Lower lobe of right lung (tissue), 2 donors: ENCODE measurements around the gene CBX3. TPM values are rescaled to one million over a fixed set of nuclear protein-coding genes. Genes with fewer than 3 reads are reported as not detected.
A peak's percentile ranks its signal among the peaks of the same experiment; 100 is the strongest.
"Not testable (repeated sequence)": the region's sequence is repeated elsewhere in the genome, so short reads cannot be mapped to it uniquely, and the experiment has no call there.

Source experiments
- ATAC-seq, 2 donors: fragments of 200-7000 bp; cut with Tn5 transposase; one replicate each; pipeline ENCODE4 v1.9.1; 2020 to 2022; ENCODE audit warnings: mild to moderate bottlenecking in 2 of 2, moderate library complexity in 2 of 2
- DNase-seq: peaks from one replicate; pipeline ENCODE4 v3.0.0-alpha.2; 2020
- H3K27ac ChIP-seq: fragments of 200-600 bp; one replicate; pipeline ENCODE4 v1.8.0; 2022
- H3K27me3 ChIP-seq: fragments of 200-600 bp; one replicate; pipeline ENCODE4 v1.8.0; 2022; ENCODE audit warnings: low read depth
- H3K36me3 ChIP-seq: fragments of 200-600 bp; one replicate; pipeline ENCODE4 v1.8.0; 2022; ENCODE audit warnings: mild to moderate bottlenecking
- H3K4me1 ChIP-seq: fragments of 200-600 bp; one replicate; pipeline ENCODE4 v1.8.0; 2022
- H3K4me3 ChIP-seq: fragments of 200-600 bp; one replicate; pipeline ENCODE4 v1.8.0; 2022; ENCODE audit warnings: mild to moderate bottlenecking
- H3K9me3 ChIP-seq: fragments of 200-600 bp; one replicate; pipeline ENCODE4 v1.8.0; 2022
- intact Hi-C: fragments of 100-400 bp; cut with DNase I; formaldehyde crosslinking; loops from one replicate; pipeline ENCODE4 v1.11.0; 2022
- long read RNA-seq: library from polyadenylated mRNA; unstranded; transcript quantifications from one replicate; pipeline ENCODE4 v2.0.0, GENCODE V29; 2021
- total RNA-seq: library from RNA; stranded (reverse); fragmentation: NEBNext Ultra II Directional; extraction: Animal tissue kit (Norgen Biotek cat#: 25700); gene quantifications from one replicate; pipeline ENCODE4 v1.2.1, GENCODE V29; 2021
- TF ChIP-seq, protein P1 (sequence below): fragments of 200-600 bp; IDR thresholded peaks from one replicate; pipeline ENCODE4 v1.8.0; 2022; ENCODE audit warnings: antibody characterized with exemption, mild to moderate bottlenecking
- donor health status: DM: no; HTN: yes; CAD: no; lungs with severe emphysema.

CBX3 gene
- 94.3 TPM for total RNA-seq
- long read RNA-seq, transcript CBX3-202 (6 exons, 1,857 nt), result major isoform, 159 of 207 reads
- long read RNA-seq, transcript CBX3-201 (6 exons, 2,128 nt), result minor isoform, 14 of 207 reads
- long read RNA-seq, partial matches to known transcripts, result 23 of 207 reads
- long read RNA-seq, other reads (novel, unspliced or antisense), result 10 of 207 reads

GRCh38 chr7:26201247-26202018, at the start of gene CBX3:
Gene CBX3, plus strand, starts transcription at chr7:26201745. Its CDS starts 1,254 bp downstream, at chr7:26202999.
- intact Hi-C loops, result no loop called here
- Histone ChIP-seq H3K36me3 (peaks cover 27% of the 10 kb centered on the region), H3K4me1 (peaks cover 47% of the 10 kb centered on the region), H3K27me3 (no peaks in the 10 kb centered on the region), H3K27ac (peak within 1 kb of the TSS; percentile 99), H3K4me3 (peak within 1 kb of the TSS; percentile 83), H3K9me3 (no peaks in the 10 kb centered on the region)
- TF ChIP-seq, protein P1, sequence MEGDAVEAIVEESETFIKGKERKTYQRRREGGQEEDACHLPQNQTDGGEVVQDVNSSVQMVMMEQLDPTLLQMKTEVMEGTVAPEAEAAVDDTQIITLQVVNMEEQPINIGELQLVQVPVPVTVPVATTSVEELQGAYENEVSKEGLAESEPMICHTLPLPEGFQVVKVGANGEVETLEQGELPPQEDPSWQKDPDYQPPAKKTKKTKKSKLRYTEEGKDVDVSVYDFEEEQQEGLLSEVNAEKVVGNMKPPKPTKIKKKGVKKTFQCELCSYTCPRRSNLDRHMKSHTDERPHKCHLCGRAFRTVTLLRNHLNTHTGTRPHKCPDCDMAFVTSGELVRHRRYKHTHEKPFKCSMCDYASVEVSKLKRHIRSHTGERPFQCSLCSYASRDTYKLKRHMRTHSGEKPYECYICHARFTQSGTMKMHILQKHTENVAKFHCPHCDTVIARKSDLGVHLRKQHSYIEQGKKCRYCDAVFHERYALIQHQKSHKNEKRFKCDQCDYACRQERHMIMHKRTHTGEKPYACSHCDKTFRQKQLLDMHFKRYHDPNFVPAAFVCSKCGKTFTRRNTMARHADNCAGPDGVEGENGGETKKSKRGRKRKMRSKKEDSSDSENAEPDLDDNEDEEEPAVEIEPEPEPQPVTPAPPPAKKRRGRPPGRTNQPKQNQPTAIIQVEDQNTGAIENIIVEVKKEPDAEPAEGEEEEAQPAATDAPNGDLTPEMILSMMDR, result no peak
- ATAC-seq (peak; percentile 77 to 90), DNase-seq (peak; percentile 93)

- peak; percentile 91 to 95 for ATAC-seq
- Histone ChIP-seq H3K4me1 (peaks cover 33% of the 10 kb centered on the region), H3K36me3 (no peaks in the 10 kb centered on the region), H3K27ac (peak within 1 kb of the TSS; percentile 51), H3K27me3 (no peaks in the 10 kb centered on the region), H3K4me3 (peak within 1 kb of the TSS; percentile 63), H3K9me3 (no peaks in the 10 kb centered on the region)
- peak; percentile 91 for DNase-seq
- intact Hi-C loops, result no loop called here
- TF ChIP-seq, protein P1, result no peak
Observed at GRCh38 chr7:26151953-26152781, 49.4 kb upstream of the CBX3 start, which contains the start of gene NFE2L3. Gene NFE2L3, plus strand, starts transcription at chr7:26152198. Its CDS starts 301 bp downstream, at chr7:26152499.

GRCh38 chr7:26152782-26153240, 48.7 kb upstream of the CBX3 start:
- Histone ChIP-seq H3K4me3 (peak overlapping the region; percentile 63), H3K4me1 (peaks cover 33% of the 10 kb centered on the region), H3K27ac (peak overlapping the region; percentile 6)
- intact Hi-C loops, H3K9me3 ChIP-seq, DNase-seq, H3K36me3 ChIP-seq, H3K27me3 ChIP-seq: not testable (repeated sequence)
- ATAC-seq, result peak; percentile 12 to 36

- Histone ChIP-seq H3K4me3 (peak overlapping the region; percentile 63), H3K36me3 (no peaks in the 10 kb centered on the region), H3K27me3 (no peaks in the 10 kb centered on the region), H3K27ac (no peak overlapping the region), H3K4me1 (peaks cover 33% of the 10 kb centered on the region), H3K9me3 (no peaks in the 10 kb centered on the region)
- intact Hi-C loops, result no loop called here
- TF ChIP-seq, protein P1, result no peak
- DNase-seq, result no peak
- no peak for ATAC-seq
Observed at GRCh38 chr7:26153241-26153822, 48.2 kb upstream of the CBX3 start.

DNA sequence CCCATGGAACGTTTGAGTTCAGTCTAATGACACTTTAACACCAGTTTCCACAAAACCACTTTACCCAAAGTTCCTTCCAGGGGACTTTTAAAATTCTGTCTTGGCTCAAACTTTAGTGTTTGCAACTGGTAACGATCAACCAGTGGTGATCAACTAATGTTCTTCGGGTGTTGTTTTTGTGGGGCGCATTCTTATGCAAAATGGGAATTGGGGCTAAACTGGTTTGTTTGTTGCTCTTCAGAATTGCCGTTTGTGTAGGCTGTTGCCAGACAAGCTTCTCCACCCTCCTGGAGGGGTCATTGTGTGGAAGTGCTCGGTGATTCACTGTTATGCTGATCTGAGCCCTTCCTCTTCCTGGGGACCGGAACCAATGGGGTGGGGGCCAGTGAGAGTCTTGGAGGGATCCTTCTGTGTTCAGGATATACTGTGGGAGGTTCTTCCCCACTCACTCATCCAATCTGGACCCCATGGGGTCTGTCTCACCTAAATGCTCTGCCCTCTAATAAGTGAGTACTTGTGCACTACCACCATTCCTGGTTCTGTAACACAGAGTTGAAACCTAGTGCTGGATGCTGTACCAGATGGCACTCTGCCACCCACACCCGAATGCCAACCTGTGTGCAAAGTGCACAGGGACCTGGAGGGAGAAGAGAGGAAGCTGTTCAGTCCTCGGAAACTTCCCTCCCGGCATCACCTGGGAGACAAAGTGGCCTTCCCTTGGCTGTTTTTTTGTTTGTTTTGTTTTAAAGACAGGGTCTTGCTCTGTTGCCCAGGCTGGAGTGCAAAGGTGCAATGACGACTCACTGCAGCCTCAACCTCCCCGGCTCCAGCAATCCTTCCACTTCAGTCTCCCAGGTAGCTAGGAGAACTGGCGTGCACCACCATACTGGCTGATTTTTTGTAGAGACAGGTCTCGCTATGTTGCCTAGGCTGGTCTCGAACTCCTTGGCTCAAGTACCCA, 47.4 kb upstream of the CBX3 start:
- peak overlapping the region; percentile 63 for H3K4me3 ChIP-seq
- DNase-seq, result no peak

More for the DNA sequence above, 47.4 kb upstream of the CBX3 start:
- no peak overlapping the region for H3K27ac ChIP-seq
- intact Hi-C loops, result no loop called here
- no peaks in the 10 kb centered on the region for H3K9me3 ChIP-seq
- TF ChIP-seq, protein P1, result no peak
- peak in 1 of 2 donors; percentile 41 for ATAC-seq
- H3K27me3 ChIP-seq, result no peaks in the 10 kb centered on the region
- no peaks in the 10 kb centered on the region for H3K36me3 ChIP-seq
- H3K4me1 ChIP-seq, result peaks cover 33% of the 10 kb centered on the region
